ENCODE data around the gene EXD3. TPM values are rescaled to one million over a fixed set of nuclear protein-coding genes. Genes with fewer than 3 reads are reported as not detected.

EXD3 gene
- total RNA-seq, 5 donors from 2014 or later (not counting 1 experiment from before 2014, with no cell fraction given): 18.5 to 43.8 (median 38.0) TPM

GRCh38 chr9:137455359-137455991, 32.5 kb upstream of the EXD3 start:
- ChIA-PET POLR2A (no interaction called here), CTCF (no interaction called here)
- no peak for DNase-seq
- no peak overlapping the region for H3K4me3 ChIP-seq (ENCODE audit: control insufficient read depth in 1 of 2, extremely low read depth in 1 of 2, low read length in 1 of 2)
- H3K36me3 Mint-ChIP-seq: no peaks in the 10 kb centered on the region
- peaks cover 0 to 3% of the 10 kb centered on the region in 2 experiments for H3K27me3 ChIP-seq (replicated peaks in 1 of 2; ENCODE audit: control insufficient read depth in 2 of 2, extremely low read depth in 1 of 2, insufficient read depth in 2 of 2, low read length in 1 of 2)
- H3K9me3 Mint-ChIP-seq: no peaks in the 10 kb centered on the region
- H3K4me1 Mint-ChIP-seq: peaks cover 36 to 56% (median 38%) of the 10 kb centered on the region in 3 donors
- WGBS (ENCODE audit: insufficient coverage): 98% methylated on average over 15 of the region's 18 CpGs
- no peak for ATAC-seq (replicated peaks in 1 of 4)
- H3K9me3 ChIP-seq: no peaks in the 10 kb centered on the region
- peaks cover 14 to 16% of the 10 kb centered on the region in 2 donors for H3K36me3 ChIP-seq (ENCODE audit: control insufficient read depth in 2 of 2, extremely low read depth in 1 of 2, insufficient read depth in 1 of 2, low read length in 1 of 2)
- H3K27ac Mint-ChIP-seq: no peak overlapping the region
- H3K27me3 Mint-ChIP-seq: no peaks in the 10 kb centered on the region
- H3K4me3 Mint-ChIP-seq: peak overlapping the region in 1 of 3 donors; percentile 73
- H3K27ac ChIP-seq (ENCODE audit: low read length): no peak overlapping the region
- H3K4me1 ChIP-seq (ENCODE audit: control insufficient read depth in 1 of 2, extremely low read depth in 1 of 2, insufficient read depth in 2 of 2, low read length in 2 of 2): peaks cover 35 to 81% of the 10 kb centered on the region in 2 experiments

GRCh38 chr9:137454597-137455358, 31.8 kb upstream of the EXD3 start:
- peak overlapping the region; percentile 31 to 66 for H3K27ac Mint-ChIP-seq
- ChIA-PET CTCF (no interaction called here), POLR2A (no interaction called here)
- peaks cover 0 to 3% of the 10 kb centered on the region in 2 experiments for H3K27me3 ChIP-seq (replicated peaks in 1 of 2; ENCODE audit: control insufficient read depth in 2 of 2, extremely low read depth in 1 of 2, insufficient read depth in 2 of 2, low read length in 1 of 2)
- ATAC-seq (replicated peaks in 1 of 4): no peak
- peaks cover 33 to 81% of the 10 kb centered on the region in 2 experiments for H3K4me1 ChIP-seq (ENCODE audit: control insufficient read depth in 1 of 2, extremely low read depth in 1 of 2, insufficient read depth in 2 of 2, low read length in 2 of 2)
- no peak overlapping the region for H3K27ac ChIP-seq (ENCODE audit: low read length)
- peak in 2 of 35 experiments; percentile 2 to 3 for DNase-seq
- H3K4me1 Mint-ChIP-seq: peaks cover 35 to 54% (median 40%) of the 10 kb centered on the region in 3 donors
- H3K36me3 ChIP-seq (ENCODE audit: control insufficient read depth in 2 of 2, extremely low read depth in 1 of 2, insufficient read depth in 1 of 2, low read length in 1 of 2): peaks cover 14 to 16% of the 10 kb centered on the region in 2 donors
- H3K27me3 Mint-ChIP-seq: no peaks in the 10 kb centered on the region
- H3K9me3 ChIP-seq: no peaks in the 10 kb centered on the region
- WGBS (ENCODE audit: insufficient coverage): 91% methylated on average over 20 of the region's 30 CpGs
- H3K4me3 Mint-ChIP-seq: peak overlapping the region; percentile 54 to 73 (median 60)
- no peaks in the 10 kb centered on the region for H3K36me3 Mint-ChIP-seq
- no peaks in the 10 kb centered on the region for H3K9me3 Mint-ChIP-seq
- H3K4me3 ChIP-seq (ENCODE audit: control insufficient read depth in 1 of 2, extremely low read depth in 1 of 2, low read length in 1 of 2): peak overlapping the region; percentile 39 to 59

- POLR2A ChIA-PET: no interaction called here
- H3K36me3 ChIP-seq (ENCODE audit: control insufficient read depth in 2 of 2, extremely low read depth in 1 of 2, insufficient read depth in 1 of 2, low read length in 1 of 2): peaks cover 14 to 16% of the 10 kb centered on the region in 2 donors
- 17% methylated on average over 7 of the region's 24 CpGs for WGBS (ENCODE audit: insufficient coverage)
These were observed 31.2 kb upstream of the EXD3 start for GRCh38 chr9:137454145-137454596.

GRCh38 chr9:137453643-137454081, 30.7 kb upstream of the EXD3 start:
- Histone ChIP-seq H3K4me1 (ENCODE audit: control insufficient read depth in 1 of 2, extremely low read depth in 1 of 2, insufficient read depth in 2 of 2, low read length in 2 of 2) (peaks cover 29 to 84% of the 10 kb centered on the region in 2 experiments), H3K27ac (ENCODE audit: low read length) (no peak overlapping the region), H3K27me3 (replicated peaks in 1 of 2; ENCODE audit: control insufficient read depth in 2 of 2, extremely low read depth in 1 of 2, insufficient read depth in 2 of 2, low read length in 1 of 2) (peaks cover 0 to 3% of the 10 kb centered on the region in 2 experiments), H3K9me3 (no peaks in the 10 kb centered on the region), H3K36me3 (ENCODE audit: control insufficient read depth in 2 of 2, extremely low read depth in 1 of 2, insufficient read depth in 1 of 2, low read length in 1 of 2) (peaks cover 14 to 16% of the 10 kb centered on the region in 2 donors), H3K4me3 (ENCODE audit: control insufficient read depth in 1 of 2, extremely low read depth in 1 of 2, low read length in 1 of 2) (no peak overlapping the region)
- 60% methylated on average over 24 of the region's 25 CpGs for WGBS (ENCODE audit: insufficient coverage)
- H3K4me1 Mint-ChIP-seq: peaks cover 31 to 54% (median 36%) of the 10 kb centered on the region in 3 donors
- ChIA-PET POLR2A (no interaction called here), CTCF (no interaction called here)
- H3K27ac Mint-ChIP-seq: peak overlapping the region in 1 of 2 donors; percentile 44
- no peaks in the 10 kb centered on the region for H3K9me3 Mint-ChIP-seq
- peak overlapping the region in 2 of 3 donors; percentile 28 to 73 for H3K4me3 Mint-ChIP-seq
- H3K36me3 Mint-ChIP-seq: no peaks in the 10 kb centered on the region
- ATAC-seq (replicated peaks in 1 of 4) (peak; percentile 39 to 58 (median 55)), DNase-seq (peak in 33 of 35 experiments; percentile 38 to 74 (median 56))
- no peaks in the 10 kb centered on the region for H3K27me3 Mint-ChIP-seq

More at GRCh38 chr9:137454145-137454596, 31.2 kb upstream of the EXD3 start:
- DNase-seq (peak in 22 of 35 experiments; percentile 27 to 58 (median 41)), ATAC-seq (replicated peaks in 1 of 4) (peak; percentile 15 to 22 (median 17))
- peak overlapping the region; percentile 31 to 66 for H3K27ac Mint-ChIP-seq
- no peak overlapping the region for H3K27ac ChIP-seq (ENCODE audit: low read length)
- CTCF ChIA-PET: no interaction called here
- H3K4me3 ChIP-seq (ENCODE audit: control insufficient read depth in 1 of 2, extremely low read depth in 1 of 2, low read length in 1 of 2): peak overlapping the region; percentile 39 to 59
- no peaks in the 10 kb centered on the region for H3K9me3 ChIP-seq
- H3K4me3 Mint-ChIP-seq: peak overlapping the region; percentile 54 to 73 (median 60)
- peaks cover 31 to 54% (median 36%) of the 10 kb centered on the region in 3 donors for H3K4me1 Mint-ChIP-seq
- H3K36me3 Mint-ChIP-seq: no peaks in the 10 kb centered on the region
- peaks cover 0 to 3% of the 10 kb centered on the region in 2 experiments for H3K27me3 ChIP-seq (replicated peaks in 1 of 2; ENCODE audit: control insufficient read depth in 2 of 2, extremely low read depth in 1 of 2, insufficient read depth in 2 of 2, low read length in 1 of 2)
- H3K9me3 Mint-ChIP-seq: no peaks in the 10 kb centered on the region
- H3K27me3 Mint-ChIP-seq: no peaks in the 10 kb centered on the region
- peaks cover 29 to 82% of the 10 kb centered on the region in 2 experiments for H3K4me1 ChIP-seq (ENCODE audit: control insufficient read depth in 1 of 2, extremely low read depth in 1 of 2, insufficient read depth in 2 of 2, low read length in 2 of 2)

GRCh38 chr9:137452761-137453642, 30.0 kb upstream of the EXD3 start:
- H3K27ac Mint-ChIP-seq: no peak overlapping the region
- H3K4me3 Mint-ChIP-seq: peak overlapping the region in 1 of 3 donors; percentile 73
- Histone ChIP-seq H3K36me3 (ENCODE audit: control insufficient read depth in 2 of 2, extremely low read depth in 1 of 2, insufficient read depth in 1 of 2, low read length in 1 of 2) (peaks cover 14 to 16% of the 10 kb centered on the region in 2 donors), H3K4me3 (ENCODE audit: control insufficient read depth in 1 of 2, extremely low read depth in 1 of 2, low read length in 1 of 2) (no peak overlapping the region), H3K27me3 (replicated peaks in 1 of 2; ENCODE audit: control insufficient read depth in 2 of 2, extremely low read depth in 1 of 2, insufficient read depth in 2 of 2, low read length in 1 of 2) (peaks cover 0 to 3% of the 10 kb centered on the region in 2 experiments), H3K9me3 (no peaks in the 10 kb centered on the region), H3K4me1 (ENCODE audit: control insufficient read depth in 1 of 2, extremely low read depth in 1 of 2, insufficient read depth in 2 of 2, low read length in 2 of 2) (peaks cover 29 to 79% of the 10 kb centered on the region in 2 experiments), H3K27ac (ENCODE audit: low read length) (no peak overlapping the region)
- no peaks in the 10 kb centered on the region for H3K27me3 Mint-ChIP-seq
- CTCF ChIA-PET: no interaction called here
- 95% methylated on average over 27 of the region's 43 CpGs for WGBS (ENCODE audit: insufficient coverage)
- ATAC-seq (replicated peaks in 1 of 4): no peak
- peaks cover 31 to 54% (median 36%) of the 10 kb centered on the region in 3 donors for H3K4me1 Mint-ChIP-seq
- H3K9me3 Mint-ChIP-seq: no peaks in the 10 kb centered on the region
- H3K36me3 Mint-ChIP-seq: no peaks in the 10 kb centered on the region
- DNase-seq: peak in 2 of 35 experiments; percentile 3 to 11
- POLR2A ChIA-PET: no interaction called here
